IPS-18c (cell line): ENCODE results near the gene GBGT1.

Experiments used
- H3K4me3 ChIP-seq: 2 replicates; pipeline ENCODE4 v1.7.0; 2013; ENCODE audit warnings: low read depth, mild to moderate bottlenecking, low read length, moderate library complexity; ENCODE audit not compliant: insufficient read depth
- H3K9me3 ChIP-seq: one replicate; pipeline ENCODE4 v1.6.1; 2013; ENCODE audit warnings: mild to moderate bottlenecking, low read length, moderate library complexity; ENCODE audit not compliant: control insufficient read depth, insufficient read depth

The GBGT1 gene

DNA sequence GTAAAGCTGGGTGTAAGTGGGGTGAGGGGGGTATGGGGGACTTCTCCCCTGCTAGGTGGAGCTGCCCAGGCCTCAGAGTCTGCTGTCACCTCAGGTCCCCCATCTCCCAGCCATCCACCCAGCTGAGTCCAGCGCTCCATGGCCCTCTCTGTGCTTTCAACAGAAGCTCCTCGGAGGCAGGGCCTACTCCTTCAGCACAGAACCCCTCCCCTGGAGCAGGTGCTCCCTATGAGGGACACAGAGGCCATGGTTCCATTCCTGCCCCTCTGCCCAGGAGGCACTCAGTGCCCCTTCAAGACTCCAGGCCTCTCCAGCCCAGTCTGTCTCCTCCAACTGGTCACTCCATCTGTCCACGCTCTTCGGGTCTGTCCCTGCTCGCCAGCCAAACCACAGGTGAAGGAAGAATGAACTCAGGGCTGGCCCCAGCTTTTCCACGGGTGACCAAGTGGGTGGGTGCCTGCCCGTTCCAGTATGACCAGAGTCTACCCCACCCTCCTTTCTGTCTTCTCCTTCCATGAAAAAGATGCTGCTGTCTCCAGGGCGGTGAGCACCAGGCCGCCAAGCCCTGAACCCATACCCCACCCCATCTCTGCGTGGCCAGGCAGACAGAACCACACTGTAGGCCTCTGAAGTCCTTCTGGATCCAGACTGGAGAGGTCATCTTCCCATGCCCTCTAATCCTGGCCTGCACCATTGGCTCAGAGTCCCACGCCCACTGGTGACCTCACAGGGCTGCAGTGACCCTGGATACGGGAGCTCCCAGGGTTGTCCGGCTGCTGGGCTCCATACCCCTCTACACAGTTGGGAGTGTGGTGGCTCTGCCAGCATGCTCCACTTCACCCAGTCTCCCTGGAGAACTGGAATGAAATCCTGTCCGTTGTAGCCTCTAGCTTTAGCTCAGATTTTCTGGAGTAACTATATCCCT is 11.9 kb downstream of the GBGT1 start:
- no peak overlapping the region for H3K4me3 ChIP-seq
- no peaks in the 10 kb centered on the region for H3K9me3 ChIP-seq

DNA sequence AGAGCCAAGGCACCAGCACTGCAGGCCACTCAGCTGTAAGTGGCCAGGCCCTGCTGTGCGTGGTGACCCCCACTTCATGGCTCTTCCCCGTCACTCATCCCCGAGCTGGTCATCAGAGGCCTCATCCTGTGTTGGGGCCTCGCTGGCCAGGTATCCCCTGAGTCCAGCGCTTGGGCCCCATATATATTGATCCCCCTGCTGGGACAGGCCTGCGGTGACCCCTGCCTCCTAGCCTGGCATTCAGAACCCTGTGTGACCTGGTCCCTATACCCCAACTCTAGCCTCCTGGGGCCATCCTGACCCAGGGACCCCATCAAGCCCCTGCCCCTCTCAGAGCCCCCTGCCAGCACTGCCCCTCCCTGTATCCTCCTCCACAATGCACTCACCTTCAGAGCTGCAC is 12.7 kb downstream of the GBGT1 start:
- Histone ChIP-seq H3K9me3 (no peaks in the 10 kb centered on the region), H3K4me3 (no peak overlapping the region)

DNA sequence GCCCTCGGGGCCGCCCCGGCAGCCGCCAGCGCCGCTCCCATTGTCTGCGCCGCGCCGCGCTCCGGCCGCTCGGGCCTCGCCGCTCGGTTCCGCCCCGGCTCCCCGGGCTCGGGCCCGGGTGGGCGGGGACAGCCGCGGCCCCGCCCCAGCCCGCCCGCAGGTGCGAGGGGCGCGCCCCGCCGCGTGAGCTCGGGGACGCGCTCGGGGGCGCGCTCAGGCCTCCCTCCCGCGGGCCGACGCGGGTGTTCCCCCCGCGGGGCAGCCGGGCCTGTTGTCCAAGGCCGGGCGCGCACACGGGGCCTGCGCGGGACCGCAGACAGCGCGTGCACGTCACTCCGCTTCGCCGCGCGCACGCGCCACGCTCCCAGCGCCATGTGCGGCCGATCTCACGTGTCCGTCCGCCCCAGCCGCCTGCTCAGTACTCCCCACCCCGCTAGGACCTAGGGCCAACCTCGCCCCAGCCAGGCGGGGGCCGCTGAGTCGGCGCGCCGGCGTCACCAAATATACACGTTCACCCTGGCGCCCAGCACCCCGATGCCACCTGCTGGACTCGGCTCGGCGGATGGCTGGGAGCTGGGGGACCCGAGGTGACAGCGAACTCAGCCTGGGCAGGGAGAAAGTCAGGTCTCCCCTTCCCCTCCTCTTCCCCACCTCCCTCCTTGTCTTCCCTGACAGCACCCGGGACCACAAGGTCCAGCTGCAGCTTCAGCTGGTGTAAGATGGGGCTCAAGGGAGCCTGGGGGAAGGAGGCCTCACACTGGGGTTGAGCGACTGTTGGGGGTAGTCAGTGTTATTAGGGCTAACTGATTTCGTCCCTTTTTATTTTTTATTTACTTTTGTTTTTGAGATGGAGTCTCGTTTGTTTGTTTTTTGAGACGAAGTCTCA is 14.3 kb downstream of the GBGT1 start:
- Histone ChIP-seq H3K4me3 (peak overlapping the region; percentile 76), H3K9me3 (no peaks in the 10 kb centered on the region)

DNA sequence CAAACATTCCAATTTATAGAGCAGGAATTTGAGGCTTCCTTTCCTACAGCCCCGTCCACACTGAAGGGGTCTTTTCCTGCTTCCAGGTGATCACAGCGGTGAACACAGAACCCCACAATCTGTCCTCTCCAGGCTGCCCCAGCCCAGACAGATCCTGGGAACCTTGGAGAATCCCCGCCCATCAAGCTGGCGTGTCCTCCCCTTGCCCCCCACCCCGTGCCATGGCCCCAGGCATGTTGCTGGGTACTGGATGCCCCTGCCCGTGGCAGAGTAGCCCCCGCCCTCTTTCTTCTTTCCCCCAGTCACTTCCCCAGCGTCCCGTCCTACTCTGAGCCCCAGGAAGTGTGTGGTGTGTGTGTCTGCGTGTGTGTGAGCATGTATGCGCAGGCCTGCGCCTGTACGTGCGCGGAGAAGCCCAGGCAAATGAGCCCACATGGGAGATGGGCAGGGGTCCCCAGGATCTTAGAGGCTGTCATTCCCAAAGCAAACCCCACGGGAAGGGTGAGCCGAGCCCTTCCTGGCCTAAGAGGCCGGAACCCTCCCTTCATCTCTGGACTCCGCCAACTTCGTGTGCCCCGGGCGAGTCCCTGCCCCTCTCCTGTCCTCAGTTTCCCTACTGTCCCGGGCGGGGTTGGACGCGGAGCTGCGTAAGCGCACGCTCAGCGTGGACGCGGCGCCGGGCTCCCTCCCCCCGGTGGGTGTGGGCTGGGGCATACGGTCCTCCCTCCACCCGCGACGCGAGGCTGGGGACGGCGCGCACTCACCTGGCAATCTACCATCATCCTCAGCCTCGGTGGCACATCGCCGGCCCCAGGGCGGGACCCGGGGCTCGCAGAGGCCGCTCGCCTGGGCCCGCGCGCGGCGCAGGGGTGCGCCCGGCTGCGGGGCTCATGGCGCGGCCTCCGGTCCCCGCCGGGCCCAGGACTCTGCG is 15.2 kb downstream of the GBGT1 start:
- peak overlapping the region; percentile 76 for H3K4me3 ChIP-seq
- no peaks in the 10 kb centered on the region for H3K9me3 ChIP-seq

DNA sequence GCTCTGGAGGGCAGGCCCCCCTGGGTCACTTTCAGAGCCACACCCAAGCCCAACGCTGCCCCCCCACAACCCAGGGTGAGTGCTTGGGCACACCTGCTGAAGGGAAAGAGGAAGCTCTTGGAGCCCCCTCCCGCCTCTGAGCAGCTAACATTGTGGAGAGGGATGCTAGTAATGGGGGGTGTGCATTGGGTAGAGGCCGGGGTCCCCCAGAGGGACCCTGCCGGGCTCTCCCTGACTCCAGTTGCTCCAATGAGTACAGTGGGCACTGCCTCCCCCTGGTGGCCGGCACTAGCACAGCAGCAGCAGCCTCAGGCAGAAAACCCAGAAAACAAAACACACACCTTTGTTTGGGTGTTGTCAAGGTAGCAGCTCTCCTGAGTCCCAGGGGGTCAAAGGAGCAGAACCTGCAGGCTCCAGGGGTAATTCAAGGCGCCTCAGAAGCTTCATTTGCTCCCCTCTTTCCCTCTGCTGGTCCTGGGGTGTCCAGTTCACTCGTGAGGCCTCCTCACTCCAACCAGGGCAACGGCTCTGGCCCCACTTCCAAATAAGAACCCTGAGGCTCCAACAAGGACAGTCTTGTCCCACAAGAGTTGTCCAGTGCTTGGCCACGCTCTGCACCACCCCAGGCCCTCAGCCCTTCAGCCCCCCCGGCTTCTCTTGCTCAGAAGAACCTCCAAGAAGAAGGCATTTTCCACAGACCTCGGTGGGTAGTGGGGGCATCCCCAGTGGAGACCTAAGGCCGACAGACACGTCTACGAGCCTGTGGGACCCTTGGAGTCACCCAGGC is 16.1 kb downstream of the GBGT1 start:
- Histone ChIP-seq H3K9me3 (no peaks in the 10 kb centered on the region), H3K4me3 (peak overlapping the region; percentile 76)

DNA sequence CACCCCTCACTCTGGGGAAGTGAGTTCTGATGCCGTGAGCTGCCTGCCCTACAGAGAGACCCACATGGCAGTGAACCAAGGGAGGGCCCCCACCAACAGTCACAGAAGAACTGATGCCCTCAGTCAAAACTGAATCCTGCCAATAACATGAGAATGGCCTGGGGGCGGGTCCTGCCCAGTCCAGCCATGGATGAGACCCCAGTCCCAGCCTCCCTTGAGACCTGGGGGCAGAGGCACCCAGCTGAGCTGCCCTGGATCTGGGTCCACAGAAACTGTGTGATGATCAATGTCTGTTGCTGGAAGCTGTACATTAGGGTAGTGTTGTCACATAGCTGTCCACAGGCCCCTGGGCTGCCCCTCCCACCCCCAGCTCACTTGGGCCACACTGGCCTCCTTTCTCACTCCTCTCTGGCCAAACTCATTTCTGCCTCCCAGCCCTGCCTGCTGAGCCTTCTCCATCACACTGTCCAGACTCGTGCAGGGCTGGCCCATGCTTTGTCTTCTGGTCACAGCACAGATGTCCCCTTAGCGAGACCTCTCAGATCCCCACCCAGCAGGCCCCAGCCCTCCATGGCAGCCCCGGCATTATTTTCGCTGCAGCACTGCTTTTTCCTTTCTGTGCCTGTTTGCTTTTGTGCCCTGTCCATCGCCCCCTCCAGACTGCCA is 16.8 kb downstream of the GBGT1 start:
- H3K4me3 ChIP-seq = no peak overlapping the region
- no peaks in the 10 kb centered on the region for H3K9me3 ChIP-seq

DNA sequence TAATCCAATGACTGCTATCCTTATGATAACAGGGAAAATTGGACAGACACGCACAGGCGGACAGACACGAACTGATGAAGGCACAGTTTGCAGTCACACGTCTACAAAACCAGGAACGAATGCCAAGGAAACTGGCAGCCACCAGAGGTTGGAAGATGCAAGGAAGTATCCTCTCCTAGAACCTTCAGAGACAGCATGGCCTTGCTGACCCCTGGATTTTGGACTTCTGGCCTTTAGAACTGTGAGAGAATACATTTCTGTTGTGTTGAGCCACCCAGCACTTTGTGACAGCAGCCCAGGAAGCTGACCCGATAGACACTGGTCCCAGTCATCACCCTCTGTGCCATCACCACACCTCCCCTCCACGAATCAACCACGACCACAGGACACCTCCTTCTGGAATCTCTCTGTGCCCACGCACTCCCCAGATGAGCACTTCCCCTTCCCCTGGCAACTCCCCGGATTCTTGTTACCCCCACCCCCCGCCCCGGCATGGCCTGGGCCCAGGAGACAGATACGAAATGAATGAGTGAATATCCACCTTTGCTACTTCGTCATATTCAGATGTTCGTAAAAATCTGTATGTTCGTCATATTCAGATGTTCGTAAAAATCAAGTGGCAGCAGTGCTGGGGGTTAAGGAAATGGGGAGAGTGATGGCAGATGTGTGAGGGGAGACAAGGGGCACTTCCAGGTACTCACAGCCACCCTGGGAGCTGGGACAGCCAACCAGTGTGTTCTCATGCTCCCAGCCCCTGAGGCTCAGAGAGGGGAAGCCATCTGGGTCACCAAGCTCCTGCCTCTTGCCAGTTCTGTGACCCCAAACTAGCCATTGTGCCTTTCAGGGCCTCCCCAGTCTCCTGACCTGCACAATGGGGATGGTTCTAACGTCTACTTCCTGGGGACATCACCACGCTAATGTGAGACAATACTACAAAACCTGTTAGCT is 18.5 kb downstream of the GBGT1 start:
- Histone ChIP-seq H3K4me3 (0 out of 2 replicates have a peak overlapping the region, but pooled peaks have one; percentile 3), H3K9me3 (no peaks in the 10 kb centered on the region)

DNA sequence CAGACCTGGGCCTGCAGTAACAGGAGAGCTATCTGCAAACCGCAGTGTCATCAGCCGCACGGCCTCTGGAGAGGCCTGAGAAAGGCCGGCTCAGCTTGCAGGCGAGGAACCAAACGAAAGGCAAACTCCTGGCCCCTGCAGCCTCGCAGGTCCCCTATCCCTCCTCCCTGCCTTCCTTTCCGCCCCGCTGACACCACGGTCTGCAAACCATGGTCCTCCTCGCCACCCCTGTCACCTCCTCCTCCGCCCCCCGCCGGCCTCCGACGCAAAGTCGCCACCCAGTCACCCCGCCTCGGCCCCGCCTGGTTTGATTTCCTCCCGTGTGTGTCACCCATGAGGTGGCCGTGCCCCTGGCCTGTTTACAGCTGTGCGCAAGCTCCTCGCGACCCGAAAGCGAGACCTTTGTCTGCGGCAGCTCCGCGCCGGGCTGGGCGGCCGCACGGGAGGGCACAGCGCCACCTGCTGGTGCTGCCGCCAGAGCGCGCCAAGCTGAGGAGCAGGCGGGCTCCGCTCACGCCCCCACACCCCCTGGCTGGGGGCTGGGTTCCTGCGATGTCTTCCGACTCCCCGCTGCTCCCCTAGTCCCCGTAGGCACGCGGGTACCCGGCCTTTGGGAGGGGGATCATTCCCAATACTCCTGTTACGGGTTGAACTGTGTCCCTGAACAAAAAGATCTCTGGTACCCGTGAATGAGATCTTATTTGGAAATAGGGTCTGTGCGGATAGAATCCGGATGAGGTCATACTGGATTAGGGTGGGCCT is 19.4 kb downstream of the GBGT1 start:
- Histone ChIP-seq H3K9me3 (no peaks in the 10 kb centered on the region), H3K4me3 (peak overlapping the region; percentile 43)

DNA sequence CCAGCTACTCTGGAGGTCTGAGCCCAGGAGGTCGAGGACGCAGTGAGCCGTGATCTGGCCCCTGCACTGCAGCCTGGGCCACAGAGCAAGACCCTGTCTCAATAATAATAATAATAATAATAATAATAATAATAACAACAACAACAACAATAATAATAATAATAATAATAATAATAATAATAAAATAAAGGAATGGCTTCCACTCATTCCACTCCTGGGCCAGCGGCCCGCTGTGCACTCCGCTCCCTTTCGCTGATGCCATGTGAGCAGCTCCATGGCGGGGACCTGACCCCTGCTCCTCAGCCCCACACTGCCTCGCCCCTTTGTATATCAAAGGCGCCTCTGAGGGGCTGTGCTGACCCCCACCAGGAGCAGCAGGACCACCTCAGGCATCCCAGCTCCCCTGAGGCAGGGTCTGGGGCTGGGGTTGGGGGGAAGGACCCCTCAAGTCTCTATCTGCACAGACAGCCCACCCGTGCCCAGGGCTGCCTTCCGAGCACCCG is 20.0 kb downstream of the GBGT1 start:
- Histone ChIP-seq H3K9me3 (no peaks in the 10 kb centered on the region), H3K4me3 (peak overlapping the region; percentile 43; the same call in 1 of the 2 replicates)

DNA sequence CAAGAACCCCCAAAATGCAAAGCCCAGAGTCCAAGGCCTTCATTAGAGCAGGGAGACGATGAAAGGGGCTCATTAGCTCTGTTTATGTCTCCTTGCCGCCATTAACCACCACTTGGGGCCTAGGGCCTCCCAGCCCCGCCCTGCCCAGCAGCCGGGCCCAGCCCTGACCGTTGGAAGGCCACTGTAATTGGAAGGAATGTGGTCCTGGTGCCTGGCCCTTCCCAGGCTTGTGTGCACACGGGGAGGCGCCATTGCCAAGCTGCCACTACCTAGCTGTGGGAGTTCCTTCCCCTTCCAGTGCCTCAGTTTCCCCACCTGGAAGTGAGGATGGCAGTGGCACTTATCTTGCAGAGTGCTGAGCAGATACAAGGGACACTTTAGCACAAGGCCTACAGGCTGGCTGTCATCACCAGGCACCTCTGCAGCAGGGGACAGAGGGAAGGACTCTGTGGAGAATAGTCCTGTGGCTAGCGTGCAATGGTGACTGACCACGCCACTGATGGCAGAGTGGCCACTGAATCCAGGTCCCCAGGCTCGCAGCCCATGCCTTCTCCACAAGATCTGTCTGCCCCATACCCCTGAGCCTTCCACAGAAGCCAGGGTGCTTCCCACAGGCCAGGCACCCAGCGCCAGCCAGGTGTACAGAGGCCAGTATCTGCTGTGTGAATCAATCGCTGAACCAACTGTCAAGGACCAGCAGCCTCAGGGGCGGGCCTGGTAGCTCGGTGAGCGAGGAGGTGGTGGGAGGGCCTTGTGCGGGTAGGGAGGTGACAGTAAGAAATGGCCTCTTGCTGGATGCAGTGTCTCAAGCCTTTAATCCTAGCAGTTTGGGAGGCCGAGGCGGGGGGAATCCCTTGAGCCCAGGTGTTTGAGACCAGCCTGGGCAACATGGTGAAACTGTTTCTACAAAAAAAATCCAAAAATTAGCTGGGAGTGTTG is 20.8 kb downstream of the GBGT1 start:
- no peak overlapping the region for H3K4me3 ChIP-seq

DNA sequence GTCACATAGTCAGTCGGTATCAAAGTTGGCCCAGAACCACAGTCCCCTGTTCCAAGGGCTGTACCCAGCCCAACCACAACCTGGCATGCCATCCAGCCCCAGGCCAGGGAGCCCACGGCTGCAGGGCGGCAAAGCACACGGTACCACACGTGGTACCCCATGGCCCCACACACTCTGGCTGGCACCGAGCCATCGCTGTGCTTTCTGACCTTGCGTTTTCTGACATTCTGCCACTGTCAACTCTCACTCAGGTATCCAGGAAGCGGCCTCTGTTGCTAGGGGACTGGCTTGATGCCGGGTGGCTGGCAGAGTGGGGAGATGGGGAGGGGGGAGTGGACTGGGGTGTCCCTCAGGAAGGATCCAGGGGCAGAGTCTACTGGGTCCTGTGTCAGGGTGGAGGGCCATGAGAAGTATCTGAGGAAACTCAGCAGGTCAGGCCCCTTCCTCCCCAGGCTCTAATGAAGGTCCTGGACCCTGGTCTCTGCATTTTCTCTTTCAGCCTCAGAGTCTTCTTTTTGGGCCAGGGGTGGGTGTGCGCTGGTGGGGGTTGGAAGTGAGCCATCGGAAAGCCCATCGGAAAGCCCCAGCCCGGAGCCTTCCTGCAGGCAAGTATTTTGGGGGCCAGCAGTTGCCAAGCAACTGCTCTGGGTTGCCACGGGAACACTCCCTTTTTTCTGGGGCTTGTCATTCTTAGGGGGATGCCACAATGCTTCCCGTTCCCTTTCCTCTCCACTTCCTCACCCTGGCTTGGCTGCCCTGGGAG is 21.7 kb downstream of the GBGT1 start:
- no peaks in the 10 kb centered on the region for H3K9me3 ChIP-seq
- no peak overlapping the region for H3K4me3 ChIP-seq

More for the DNA sequence above, 20.8 kb downstream of the GBGT1 start:
- H3K9me3 ChIP-seq = no peaks in the 10 kb centered on the region

DNA sequence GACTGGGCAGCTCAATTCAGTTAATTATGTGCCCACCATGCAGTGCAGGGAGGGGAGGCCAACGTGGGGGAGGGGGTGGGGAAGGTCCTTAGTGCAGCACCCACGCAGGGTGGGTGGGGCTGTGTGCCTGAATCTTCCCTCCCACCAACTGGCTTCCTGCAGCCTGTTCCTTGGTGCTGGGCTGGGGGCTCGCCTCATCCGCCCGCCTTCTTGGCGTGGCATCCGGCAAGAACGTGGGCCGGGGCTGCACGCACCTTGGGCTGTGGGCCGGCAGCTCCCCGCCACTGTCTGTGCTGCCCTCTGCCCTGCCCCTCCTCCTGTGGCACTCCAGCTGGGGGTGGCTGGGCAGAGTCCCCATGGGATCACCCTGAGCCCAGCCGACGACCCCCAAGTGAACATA is 23.1 kb downstream of the GBGT1 start:
- Histone ChIP-seq H3K4me3 (no peak overlapping the region), H3K9me3 (no peaks in the 10 kb centered on the region)

DNA sequence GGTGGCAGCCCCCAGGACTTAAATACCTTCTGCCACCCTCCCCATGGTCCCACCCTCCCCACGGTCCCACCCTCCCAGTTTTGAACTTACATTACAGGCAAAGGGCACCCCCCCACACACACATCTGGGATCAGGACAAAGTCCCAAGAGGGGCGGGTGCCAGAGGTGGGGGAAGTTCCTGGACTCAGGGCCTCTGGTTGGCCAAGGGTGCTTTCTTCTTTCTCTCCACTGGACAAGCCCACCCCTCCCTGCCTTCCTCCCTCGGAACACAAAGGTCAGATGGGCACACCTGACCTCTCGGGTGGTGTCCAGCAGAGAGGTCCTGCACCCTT is 23.6 kb downstream of the GBGT1 start:
- no peak overlapping the region for H3K4me3 ChIP-seq
- H3K9me3 ChIP-seq = no peaks in the 10 kb centered on the region
